ENCODE measurements around the gene NCAPH2.

Gene NCAPH2

DNA sequence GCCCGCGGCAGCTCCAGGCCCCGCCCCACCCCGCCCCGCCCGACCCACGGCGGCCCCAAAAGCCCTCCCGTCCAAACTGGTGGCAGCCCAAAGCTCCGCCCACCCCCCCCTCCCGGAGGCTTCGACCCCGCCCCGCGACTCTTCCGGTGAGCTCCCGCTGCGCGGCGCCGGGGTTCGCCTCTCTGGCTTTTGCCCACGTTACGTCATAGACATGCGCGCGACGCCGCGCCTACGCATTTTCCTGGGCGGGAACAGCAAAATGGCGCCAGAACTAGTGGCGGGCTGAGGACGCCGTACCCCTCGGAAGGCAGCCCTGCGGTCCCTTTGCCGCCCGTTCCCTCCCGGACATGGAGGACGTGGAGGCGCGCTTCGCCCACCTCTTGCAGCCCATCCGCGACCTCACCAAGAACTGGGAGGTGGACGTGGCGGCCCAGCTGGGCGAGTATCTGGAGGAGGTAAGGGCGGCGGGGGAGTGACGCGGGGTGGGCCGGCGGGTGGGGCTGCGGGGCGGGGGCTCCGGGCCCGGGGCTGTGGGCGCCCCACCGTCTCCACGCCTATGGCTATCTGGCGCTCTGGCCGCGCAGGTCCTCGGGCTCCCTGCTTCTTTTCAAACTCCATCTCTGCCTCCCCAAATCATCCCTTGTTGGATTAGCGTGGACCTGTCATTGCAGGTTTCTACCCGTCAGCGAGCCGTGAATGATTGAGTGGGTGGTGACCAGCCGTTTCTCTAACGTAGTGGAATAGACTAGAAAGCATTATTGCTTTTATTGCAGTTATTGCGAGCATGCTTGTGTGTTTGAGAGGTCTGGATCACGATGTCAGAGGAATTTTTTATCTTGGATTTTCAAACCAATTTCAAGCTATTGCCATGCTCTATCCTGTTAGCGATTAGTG lies at the start of gene NCAPH2:
NCAPH2 (plus strand) TSS at position 234 of the 894 bp plus-strand sequence; CDS start at position 348, 114 bp downstream.
- no peak for TF ChIP-seq GATA2 (IDR thresholded peaks at IDR 0.05; ENCODE audit: low read depth, low read length)
- TF ChIP-seq GATA3 (IDR thresholded peaks at IDR 0.05; ENCODE audit: low read depth, low read length) = no peak

DNA sequence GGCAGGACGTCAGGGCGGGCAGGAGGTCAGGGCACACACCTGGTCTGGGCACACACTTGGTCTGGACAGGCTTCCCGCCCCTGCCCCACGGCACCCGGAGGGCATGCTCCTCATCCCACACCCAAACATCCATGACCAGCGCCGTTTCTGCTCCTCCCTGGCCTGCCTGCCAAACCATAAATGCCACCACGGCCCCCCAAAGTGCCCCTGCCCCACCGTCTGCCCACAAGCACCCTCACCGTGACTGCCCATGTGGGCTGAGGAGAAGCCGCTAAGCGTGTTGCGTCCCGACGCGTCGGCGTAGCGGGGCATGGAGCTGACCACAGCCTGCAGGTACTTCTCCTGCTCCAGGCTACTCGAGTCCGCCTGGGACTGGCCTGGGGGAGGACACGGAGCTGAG lies 49.0 kb upstream of the NCAPH2 start:
- no peak for TF ChIP-seq GATA3 (IDR thresholded peaks at IDR 0.05; ENCODE audit: low read depth, low read length)
- TF ChIP-seq GATA2 (IDR thresholded peaks at IDR 0.05; ENCODE audit: low read depth, low read length) = no peak

DNA sequence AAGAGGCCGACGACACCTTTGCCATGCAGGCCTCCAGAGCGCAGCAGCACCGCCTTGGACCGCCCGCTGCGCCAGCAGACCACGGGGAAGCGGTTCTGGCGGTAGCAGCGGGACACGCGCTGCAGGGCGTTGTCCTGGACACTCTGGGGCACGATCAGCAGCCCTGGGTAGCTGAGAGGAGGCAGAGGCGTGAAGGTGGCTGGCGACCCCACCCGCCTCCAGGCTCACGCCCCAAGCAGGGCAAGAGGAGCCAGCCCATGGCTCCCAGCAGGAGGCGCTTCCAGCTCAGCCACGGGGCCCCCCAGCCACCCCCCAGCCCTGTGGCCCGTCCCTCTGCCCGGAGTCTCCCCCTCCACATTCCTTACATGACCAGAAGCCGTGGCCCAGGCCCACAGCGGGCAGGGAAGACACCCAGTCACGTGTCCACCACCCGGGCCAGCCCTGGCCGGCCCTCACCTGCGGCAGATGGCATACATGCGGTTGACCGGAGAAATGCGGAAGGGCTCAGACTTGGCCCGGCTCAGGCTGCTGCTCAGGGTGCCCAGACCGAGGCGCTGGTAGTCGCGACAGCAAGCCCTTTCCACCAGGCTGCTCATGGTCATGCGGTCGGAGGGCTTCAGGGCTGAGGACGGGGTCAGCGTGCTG lies 48.4 kb upstream of the NCAPH2 start:
- TF ChIP-seq GATA3 (IDR thresholded peaks at IDR 0.05; ENCODE audit: low read depth, low read length) (no peak), GATA2 (IDR thresholded peaks at IDR 0.05; ENCODE audit: low read depth, low read length) (no peak)

DNA sequence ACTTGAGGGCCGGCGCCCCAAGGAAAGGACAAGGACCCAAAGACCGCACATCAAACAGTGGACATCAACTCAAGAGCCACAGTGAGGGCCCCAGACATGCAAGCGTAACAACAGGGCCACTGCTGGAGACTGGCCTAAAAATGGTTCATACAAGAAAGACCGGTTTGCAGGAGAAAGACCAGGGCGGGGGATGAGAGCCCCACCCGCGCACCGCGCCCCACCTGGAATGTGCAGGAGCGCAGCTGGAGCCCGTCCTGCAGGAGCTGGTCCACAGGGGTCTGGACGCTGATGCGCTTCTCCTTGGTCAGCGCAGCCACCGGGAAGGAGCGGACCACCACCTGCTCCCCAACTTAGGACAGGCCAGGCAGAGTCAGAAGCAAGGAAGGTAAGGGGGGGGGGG lies 47.1 kb upstream of the NCAPH2 start:
- no peak for TF ChIP-seq GATA3 (IDR thresholded peaks at IDR 0.05; ENCODE audit: low read depth, low read length)
- no peak for TF ChIP-seq GATA2 (IDR thresholded peaks at IDR 0.05; ENCODE audit: low read depth, low read length)

DNA sequence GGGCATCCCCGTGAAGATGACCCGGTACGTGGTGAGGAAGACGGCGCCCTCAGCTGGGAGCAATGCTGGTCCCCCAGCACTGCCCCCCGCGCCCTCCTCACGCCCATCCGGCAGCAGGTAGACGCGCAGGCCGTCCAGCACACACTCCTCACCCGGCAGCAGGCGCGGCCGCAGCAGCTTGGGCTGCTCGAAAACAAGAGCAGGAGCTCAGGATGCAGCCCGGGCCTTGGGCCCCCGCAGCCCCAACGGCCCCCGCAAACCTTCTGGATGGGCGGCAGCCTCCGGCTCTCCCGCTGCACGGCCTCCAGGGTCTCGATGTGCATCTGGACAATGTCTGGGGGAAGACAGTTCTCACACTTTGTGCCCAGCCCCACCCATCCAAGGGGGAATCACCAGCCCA lies 46.5 kb upstream of the NCAPH2 start:
- TF ChIP-seq GATA3 (IDR thresholded peaks at IDR 0.05; ENCODE audit: low read depth, low read length) (no peak), GATA2 (IDR thresholded peaks at IDR 0.05; ENCODE audit: low read depth, low read length) (no peak)

DNA sequence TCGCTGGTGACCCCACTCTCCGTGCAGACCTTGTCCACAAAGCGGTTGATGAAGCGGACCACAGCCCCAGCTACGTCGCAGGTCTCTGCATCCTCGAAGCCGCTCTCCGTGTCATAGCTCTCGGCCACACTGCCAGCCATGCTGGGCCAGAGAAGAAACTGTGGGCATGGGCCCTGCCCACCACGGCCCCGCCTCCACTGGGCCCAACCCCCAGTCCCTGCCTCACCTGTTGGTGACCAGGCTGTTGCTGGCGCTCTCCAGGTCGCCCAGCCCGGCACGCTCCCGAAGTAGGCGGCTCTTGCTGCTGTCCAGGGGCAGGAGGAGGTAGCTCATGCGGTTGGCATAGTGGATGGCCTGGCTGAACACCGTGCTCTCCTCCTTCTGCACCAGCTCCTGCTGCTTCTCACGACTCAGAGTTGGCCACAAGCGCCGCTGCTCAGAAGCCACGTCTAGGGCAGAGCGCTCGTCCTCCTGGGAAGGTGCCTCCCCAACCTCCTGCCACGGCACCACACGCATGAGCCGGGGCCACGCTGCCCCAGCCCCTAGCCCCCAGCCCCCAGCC lies 46.0 kb upstream of the NCAPH2 start:
- TF ChIP-seq GATA2 (IDR thresholded peaks at IDR 0.05; ENCODE audit: low read depth, low read length) = no peak
- no peak for TF ChIP-seq GATA3 (IDR thresholded peaks at IDR 0.05; ENCODE audit: low read depth, low read length)

DNA sequence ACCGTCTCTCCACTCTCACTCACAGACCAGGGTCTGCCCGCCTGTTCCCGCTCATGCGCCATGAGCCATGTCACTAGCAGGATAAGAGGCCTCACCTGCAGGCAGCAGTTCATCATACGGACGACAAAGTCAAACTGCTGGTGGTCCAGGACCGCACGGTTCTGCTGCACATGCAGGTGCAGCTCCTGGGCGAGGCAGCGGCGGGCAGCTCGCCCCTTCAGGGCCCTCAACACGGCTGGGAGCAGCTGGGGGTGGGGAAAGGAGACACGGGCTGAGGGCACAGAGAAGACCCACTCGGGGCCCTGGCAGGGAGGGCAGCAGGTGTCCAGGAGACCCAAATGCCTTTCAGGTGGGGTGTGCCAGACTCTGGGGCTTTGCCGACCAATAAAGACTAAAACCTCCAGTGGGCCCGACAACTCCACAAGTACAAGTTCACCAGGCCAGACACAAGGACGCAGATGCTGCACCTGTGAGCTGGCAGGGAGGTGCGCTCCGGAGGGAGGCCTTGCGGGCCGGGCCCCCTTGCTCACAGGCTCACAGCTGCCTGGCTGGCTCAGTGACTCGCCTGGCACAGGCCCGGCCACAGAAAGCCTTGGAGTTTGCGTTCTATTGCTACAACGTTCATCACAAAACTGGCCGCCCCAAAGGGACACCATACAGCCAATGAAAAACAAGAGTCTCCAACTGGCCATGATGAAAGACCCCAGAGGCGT lies 44.7 kb upstream of the NCAPH2 start:
- no peak for TF ChIP-seq GATA2 (IDR thresholded peaks at IDR 0.05; ENCODE audit: low read depth, low read length)
- no peak for TF ChIP-seq GATA3 (IDR thresholded peaks at IDR 0.05; ENCODE audit: low read depth, low read length)

DNA sequence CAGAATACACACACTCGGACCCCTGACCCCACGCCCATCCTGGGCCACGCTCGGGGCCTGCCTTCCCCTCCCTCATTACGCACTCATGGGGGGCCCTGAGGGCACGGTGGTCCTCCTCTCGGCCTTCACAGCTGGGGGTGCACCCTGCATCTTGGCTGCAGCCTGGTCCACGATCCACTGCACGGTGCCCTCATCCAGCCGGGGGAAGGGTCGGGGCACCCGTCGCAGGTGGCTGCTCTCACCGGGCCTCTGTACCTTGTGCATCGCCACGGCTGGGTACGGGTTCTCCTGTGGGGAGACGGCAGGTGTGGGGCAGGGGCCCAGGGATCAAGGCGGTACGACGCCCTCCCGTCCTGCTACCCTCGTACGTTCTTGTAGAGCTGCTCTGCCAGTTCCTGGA lies 43.6 kb upstream of the NCAPH2 start:
- TF ChIP-seq GATA2 (IDR thresholded peaks at IDR 0.05; ENCODE audit: low read depth, low read length) (no peak), GATA3 (IDR thresholded peaks at IDR 0.05; ENCODE audit: low read depth, low read length) (no peak)

DNA sequence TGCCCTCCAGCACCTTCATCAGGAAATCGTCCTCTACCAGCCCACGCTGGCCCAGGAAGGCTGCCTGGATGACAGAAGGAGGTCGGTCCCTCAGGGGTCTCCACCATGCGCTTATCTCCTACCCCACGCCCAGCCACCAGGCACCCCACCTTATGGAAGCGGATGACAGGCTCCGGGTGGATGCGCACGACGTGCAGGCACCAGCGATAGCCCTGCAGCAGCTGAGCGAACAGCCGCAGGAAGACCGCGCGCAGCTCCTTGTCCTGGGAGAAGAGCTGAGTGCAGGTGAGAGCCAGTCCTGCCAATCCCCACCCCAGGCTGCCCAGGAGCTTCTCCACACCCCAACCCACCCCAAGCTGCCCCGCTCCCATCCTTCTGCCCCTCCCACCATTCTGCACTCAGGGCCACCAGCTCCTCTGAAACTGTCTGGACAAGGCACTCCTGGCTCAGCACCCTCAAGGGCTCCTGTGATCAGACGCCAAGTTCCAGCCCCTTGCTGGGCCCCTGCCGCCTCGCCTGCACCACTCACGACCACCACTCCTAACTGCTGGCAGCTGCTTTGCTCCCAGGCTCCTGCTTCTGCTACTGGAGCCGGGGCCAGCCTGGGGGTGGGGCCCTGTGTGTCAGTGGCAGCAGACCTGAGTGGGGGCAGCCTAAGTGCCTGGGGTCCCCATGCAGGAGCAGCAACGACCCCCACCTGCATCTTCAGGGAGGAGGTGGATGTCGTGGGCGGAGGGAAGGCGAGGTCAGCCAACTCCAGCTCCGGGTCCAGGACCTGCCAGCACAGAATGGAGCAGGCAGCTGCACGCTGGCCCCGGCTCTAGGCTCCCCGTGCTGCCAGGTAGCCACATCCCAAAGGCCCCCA lies 42.7 kb upstream of the NCAPH2 start:
- TF ChIP-seq GATA2 (IDR thresholded peaks at IDR 0.05; ENCODE audit: low read depth, low read length) = no peak

DNA sequence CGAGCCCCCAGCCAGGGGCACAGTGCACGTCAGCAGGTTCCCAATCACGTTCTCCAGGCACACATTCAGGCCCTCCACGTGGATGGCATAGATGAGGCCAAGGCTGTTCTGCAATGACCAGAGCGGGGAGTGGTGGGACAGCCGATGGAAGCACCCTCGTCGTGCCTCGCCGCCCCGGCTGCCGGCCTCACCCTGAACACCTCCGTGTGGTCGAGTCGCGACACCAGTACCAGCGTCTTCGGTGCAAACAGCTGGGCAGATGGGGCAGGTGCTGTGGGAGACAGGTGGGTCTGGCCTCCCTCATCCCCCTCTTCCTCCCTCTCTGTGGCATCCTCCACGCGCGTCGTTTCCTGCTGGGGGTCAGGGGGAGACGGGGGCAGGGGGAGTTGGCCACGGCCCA lies 40.7 kb upstream of the NCAPH2 start:
- TF ChIP-seq GATA3 (IDR thresholded peaks at IDR 0.05; ENCODE audit: low read depth, low read length) = no peak
- no peak for TF ChIP-seq GATA2 (IDR thresholded peaks at IDR 0.05; ENCODE audit: low read depth, low read length)

DNA sequence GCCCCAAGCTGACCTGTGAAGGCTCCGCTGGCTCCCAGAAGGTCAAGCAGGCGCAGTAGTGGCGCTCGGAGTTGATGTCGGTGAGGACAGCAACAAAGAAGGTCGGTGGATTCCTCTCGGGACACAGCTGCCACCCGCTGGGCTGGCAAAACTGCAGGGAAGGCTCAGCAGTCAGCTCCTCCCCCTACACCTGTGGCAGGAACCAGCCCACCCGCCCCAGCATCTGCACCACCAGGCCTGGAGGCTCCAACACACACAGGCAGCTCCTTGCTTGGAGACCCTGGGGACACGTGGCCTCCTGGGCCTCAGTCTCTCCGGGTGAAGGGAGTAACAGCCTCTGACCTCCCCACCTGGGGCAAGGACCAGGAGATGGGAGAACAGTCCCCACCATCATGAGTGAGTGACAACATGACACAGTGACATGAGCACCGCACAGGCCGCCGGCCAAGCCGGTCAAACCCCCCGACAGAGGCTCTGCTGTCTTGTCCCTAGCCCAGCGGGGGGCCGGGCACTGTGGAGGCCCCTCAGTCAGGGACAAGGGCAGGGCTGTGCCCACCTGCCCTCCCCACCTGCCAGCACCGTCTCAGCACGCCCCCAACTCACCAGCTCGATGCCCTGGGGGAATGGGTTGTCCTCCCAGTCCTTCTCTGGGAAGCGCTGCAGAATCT lies 40.1 kb upstream of the NCAPH2 start:
- TF ChIP-seq GATA3 (IDR thresholded peaks at IDR 0.05; ENCODE audit: low read depth, low read length) (no peak), GATA2 (IDR thresholded peaks at IDR 0.05; ENCODE audit: low read depth, low read length) (no peak)

DNA sequence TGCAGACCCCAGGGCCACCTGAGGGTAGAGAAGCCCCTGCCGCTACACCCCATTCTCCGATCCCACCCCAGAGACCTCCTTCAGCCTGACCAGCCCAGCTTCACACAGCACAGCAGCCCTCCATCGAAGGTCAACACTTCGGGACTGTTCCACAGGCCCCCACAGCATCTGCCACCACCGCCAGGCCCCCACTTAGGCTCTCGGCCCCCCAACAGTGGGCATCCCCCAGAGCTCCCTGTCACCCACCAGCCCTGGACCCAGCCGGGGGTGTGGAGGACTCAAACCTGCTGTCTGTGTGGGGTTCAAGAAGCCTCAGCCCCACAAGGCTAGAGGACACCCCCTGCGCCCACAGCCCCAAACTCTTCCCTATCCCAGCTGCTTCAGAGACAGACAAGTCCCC lies 39.4 kb upstream of the NCAPH2 start:
- TF ChIP-seq GATA2 (IDR thresholded peaks at IDR 0.05; ENCODE audit: low read depth, low read length) (no peak), GATA3 (IDR thresholded peaks at IDR 0.05; ENCODE audit: low read depth, low read length) (no peak)
